ENCODE data around the gene NMRK2.
"Not testable (repeated sequence)": the region's sequence is repeated elsewhere in the genome, so short reads cannot be mapped to it uniquely, and the experiment has no call there.

NMRK2 gene

GRCh38 chr19:3964256-3965194 is 31.7 kb downstream of the NMRK2 start:
- DNase-seq (ENCODE audit: low spot score), result no peak
- no peak for TF ChIP-seq CTCF (IDR thresholded peaks at IDR 0.05; ENCODE audit: extremely low read depth, missing control alignments)

- DNase-seq (ENCODE audit: low spot score), result no peak
- TF ChIP-seq CTCF (IDR thresholded peaks at IDR 0.05; ENCODE audit: extremely low read depth, missing control alignments), result no peak
Measured at GRCh38 chr19:3966051-3967017, 33.5 kb downstream of the NMRK2 start.

- not testable (repeated sequence) for DNase-seq (ENCODE audit: low spot score)
Measured at GRCh38 chr19:3967983-3968382, 35.1 kb downstream of the NMRK2 start.

- no peak for TF ChIP-seq CTCF (IDR thresholded peaks at IDR 0.05; ENCODE audit: extremely low read depth, missing control alignments)
- no peak for DNase-seq (ENCODE audit: low spot score)
Measured at GRCh38 chr19:3968556-3969434, 35.9 kb downstream of the NMRK2 start.

GRCh38 chr19:3969435-3970312 is 36.8 kb downstream of the NMRK2 start:
- no peak for DNase-seq (ENCODE audit: low spot score)
- no peak for TF ChIP-seq CTCF (IDR thresholded peaks at IDR 0.05; ENCODE audit: extremely low read depth, missing control alignments)

- TF ChIP-seq CTCF (IDR thresholded peaks at IDR 0.05; ENCODE audit: extremely low read depth, missing control alignments), result no peak
- no peak for DNase-seq (ENCODE audit: low spot score)
Measured at GRCh38 chr19:3970313-3970807, 37.5 kb downstream of the NMRK2 start.

Measured in GM20000 (cell line).